ENCODE measurements around the gene CFTR.

Gene CFTR

GRCh38 chr7:117666031-117666430, 186.2 kb downstream of the CFTR start:
- Histone ChIP-seq H3K4me1 (ENCODE audit: insufficient read depth, low read length, severe bottlenecking) (no peaks in the 10 kb centered on the region), H3K27ac (ENCODE audit: low read depth, low read length, poor library complexity, severe bottlenecking) (no peak overlapping the region), H3K36me3 (ENCODE audit: insufficient read depth, low read length) (no peaks in the 10 kb centered on the region), H3K79me2 (ENCODE audit: insufficient read depth, low read length) (no peaks in the 10 kb centered on the region), H3K27me3 (ENCODE audit: insufficient read depth, low read length) (no peaks in the 10 kb centered on the region), H4K20me1 (ENCODE audit: insufficient read depth, low read length) (no peaks in the 10 kb centered on the region), H3K4me3 (ENCODE audit: low read depth, low read length, poor library complexity, severe bottlenecking) (no peak overlapping the region), H3K9ac (ENCODE audit: low read length) (no peak overlapping the region), H3K4me2 (ENCODE audit: low read length) (no peak overlapping the region), H3K9me3 (ENCODE audit: low read length) (no peaks in the 10 kb centered on the region), H3K9me2 (ENCODE audit: low read depth, low read length) (no peaks in the 10 kb centered on the region), H3F3A (ENCODE audit: insufficient read depth, low read length) (no peaks in the 10 kb centered on the region), H2AFZ (ENCODE audit: low read length) (no peak overlapping the region)
- TF ChIP-seq EZH2 (IDR thresholded peaks at IDR 0.05; ENCODE audit: borderline replicate concordance, low read length) = no peak

GRCh38 chr7:117666689-117667088, 186.9 kb downstream of the CFTR start:
- H3K9me2 ChIP-seq (ENCODE audit: low read depth, low read length) = no peaks in the 10 kb centered on the region
- H3K4me3 ChIP-seq (ENCODE audit: low read depth, low read length, poor library complexity, severe bottlenecking) = no peak overlapping the region
- H3K79me2 ChIP-seq (ENCODE audit: insufficient read depth, low read length) = no peaks in the 10 kb centered on the region
- no peak overlapping the region for H3K9ac ChIP-seq (ENCODE audit: low read length)
- H3K27ac ChIP-seq (ENCODE audit: low read depth, low read length, poor library complexity, severe bottlenecking) = no peak overlapping the region
- H2AFZ ChIP-seq (ENCODE audit: low read length) = no peak overlapping the region
- no peaks in the 10 kb centered on the region for H4K20me1 ChIP-seq (ENCODE audit: insufficient read depth, low read length)
- TF ChIP-seq EZH2 (IDR thresholded peaks at IDR 0.05; ENCODE audit: borderline replicate concordance, low read length) = no peak
- TF ChIP-seq CTCF (IDR thresholded peaks at IDR 0.05; ENCODE audit: low read length) = no peak
- no peaks in the 10 kb centered on the region for H3K36me3 ChIP-seq (ENCODE audit: insufficient read depth, low read length)
- H3K27me3 ChIP-seq (ENCODE audit: insufficient read depth, low read length) = no peaks in the 10 kb centered on the region
- H3K4me2 ChIP-seq (ENCODE audit: low read length) = no peak overlapping the region
- no peaks in the 10 kb centered on the region for H3K9me3 ChIP-seq (ENCODE audit: low read length)
- no peaks in the 10 kb centered on the region for H3F3A ChIP-seq (ENCODE audit: insufficient read depth, low read length)
- no peaks in the 10 kb centered on the region for H3K4me1 ChIP-seq (ENCODE audit: insufficient read depth, low read length, severe bottlenecking)

- H3K4me1 ChIP-seq (ENCODE audit: insufficient read depth, low read length, severe bottlenecking) = no peaks in the 10 kb centered on the region
- H3K9me2 ChIP-seq (ENCODE audit: low read depth, low read length) = no peaks in the 10 kb centered on the region
- no peak for TF ChIP-seq CTCF (IDR thresholded peaks at IDR 0.05; ENCODE audit: low read length)
- TF ChIP-seq EZH2 (IDR thresholded peaks at IDR 0.05; ENCODE audit: borderline replicate concordance, low read length) = no peak
- no peak overlapping the region for H3K4me2 ChIP-seq (ENCODE audit: low read length)
- H3K9me3 ChIP-seq (ENCODE audit: low read length) = no peaks in the 10 kb centered on the region
- H3K27me3 ChIP-seq (ENCODE audit: insufficient read depth, low read length) = no peaks in the 10 kb centered on the region
- H4K20me1 ChIP-seq (ENCODE audit: insufficient read depth, low read length) = no peaks in the 10 kb centered on the region
- no peaks in the 10 kb centered on the region for H3F3A ChIP-seq (ENCODE audit: insufficient read depth, low read length)
- no peak overlapping the region for H3K27ac ChIP-seq (ENCODE audit: low read depth, low read length, poor library complexity, severe bottlenecking)
- H2AFZ ChIP-seq (ENCODE audit: low read length) = no peak overlapping the region
- no peak overlapping the region for H3K4me3 ChIP-seq (ENCODE audit: low read depth, low read length, poor library complexity, severe bottlenecking)
- H3K79me2 ChIP-seq (ENCODE audit: insufficient read depth, low read length) = no peaks in the 10 kb centered on the region
- H3K9ac ChIP-seq (ENCODE audit: low read length) = no peak overlapping the region
- no peaks in the 10 kb centered on the region for H3K36me3 ChIP-seq (ENCODE audit: insufficient read depth, low read length)
Measured at GRCh38 chr7:117667456-117667855, 187.6 kb downstream of the CFTR start.

GRCh38 chr7:117669818-117670217, 190.0 kb downstream of the CFTR start:
- Histone ChIP-seq H3K9ac (ENCODE audit: low read length) (no peak overlapping the region), H4K20me1 (ENCODE audit: insufficient read depth, low read length) (no peaks in the 10 kb centered on the region), H3K4me2 (ENCODE audit: low read length) (no peak overlapping the region), H3K4me1 (ENCODE audit: insufficient read depth, low read length, severe bottlenecking) (no peaks in the 10 kb centered on the region), H3K36me3 (ENCODE audit: insufficient read depth, low read length) (no peaks in the 10 kb centered on the region), H3K9me2 (ENCODE audit: low read depth, low read length) (no peaks in the 10 kb centered on the region), H3K4me3 (ENCODE audit: low read depth, low read length, poor library complexity, severe bottlenecking) (no peak overlapping the region), H3K79me2 (ENCODE audit: insufficient read depth, low read length) (no peaks in the 10 kb centered on the region), H3K9me3 (ENCODE audit: low read length) (no peaks in the 10 kb centered on the region), H3K27me3 (ENCODE audit: insufficient read depth, low read length) (no peaks in the 10 kb centered on the region), H2AFZ (ENCODE audit: low read length) (no peak overlapping the region), H3F3A (ENCODE audit: insufficient read depth, low read length) (no peaks in the 10 kb centered on the region), H3K27ac (ENCODE audit: low read depth, low read length, poor library complexity, severe bottlenecking) (no peak overlapping the region)
- no peak for TF ChIP-seq EZH2 (IDR thresholded peaks at IDR 0.05; ENCODE audit: borderline replicate concordance, low read length)
- peak; percentile 19; the same call in 1 of the 2 replicates for TF ChIP-seq CTCF (IDR thresholded peaks at IDR 0.05; ENCODE audit: low read length)

Data from OCI-LY1 (cell line).